Subcutaneous abdominal adipose tissue (tissue), 5 donors: ENCODE data around the gene ATG3.

ENCODE experiments used
- H3K27ac ChIP-seq: one replicate; pipeline ENCODE4 v1.7.0; 2013; ENCODE audit warnings: low read depth, mild to moderate bottlenecking, inconsistent platforms, low read length, moderate library complexity
- H3K27me3 ChIP-seq, 5 donors: one replicate each; pipeline ENCODE4 v1.7.0; 2013; ENCODE audit warnings: low read length in 5 of 5, inconsistent platforms in 1 of 5; ENCODE audit not compliant: control insufficient read depth in 5 of 5, insufficient read depth in 4 of 5
- H3K36me3 ChIP-seq, 5 donors: one replicate each; pipeline ENCODE4 v1.7.0; 2013; ENCODE audit warnings: low read length in 5 of 5; ENCODE audit not compliant: control insufficient read depth in 5 of 5, insufficient read depth in 5 of 5
- H3K4me1 ChIP-seq, 5 donors: one replicate each; pipeline ENCODE4 v1.7.0; 2013; ENCODE audit warnings: low read length in 5 of 5, mild to moderate bottlenecking in 3 of 5, moderate library complexity in 1 of 5; ENCODE audit not compliant: control insufficient read depth in 5 of 5, insufficient read depth in 5 of 5
- H3K4me3 ChIP-seq, 5 donors: one replicate each; pipeline ENCODE4 v1.7.0; 2013; ENCODE audit warnings: low read length in 5 of 5, low read depth in 1 of 5
- H3K9ac ChIP-seq, 5 donors: one replicate each; pipeline ENCODE4 v1.7.0; 2013; ENCODE audit warnings: low read length in 5 of 5, mild to moderate bottlenecking in 4 of 5, moderate library complexity in 3 of 5
- H3K9me3 ChIP-seq, 5 donors: one replicate each; pipeline ENCODE4 v1.7.0; 2013; ENCODE audit warnings: low read length in 5 of 5; ENCODE audit not compliant: control insufficient read depth in 5 of 5
- donor health status: healthy.
- donor health status: healthy.
- donor health status: healthy.
- donor health status: healthy.
- donor health status: healthy.

Gene ATG3

DNA sequence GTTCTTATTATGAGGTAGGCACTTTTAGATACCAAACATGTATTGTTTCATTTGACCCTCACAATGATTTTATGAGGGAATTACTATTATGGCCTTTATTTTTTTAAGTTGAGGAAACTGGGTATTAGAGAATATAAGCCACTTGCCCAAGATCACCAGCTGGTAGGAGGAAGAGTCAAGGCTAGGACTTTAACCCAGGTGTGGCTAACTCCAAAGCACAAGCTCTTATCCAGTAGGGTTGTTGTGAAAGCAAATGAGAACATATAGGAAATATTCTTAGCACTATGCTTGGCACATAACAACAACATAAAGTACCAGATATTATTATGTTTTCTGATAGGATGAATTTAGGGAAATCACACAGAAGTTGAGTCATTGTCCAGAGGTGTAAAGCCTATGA is 70.4 kb downstream of the ATG3 start:
- Histone ChIP-seq H3K9me3 (peaks cover 0 to 3% (median 0%) of the 10 kb centered on the region in 5 donors), H3K4me1 (peaks cover 0 to 1% (median 0%) of the 10 kb centered on the region in 5 donors), H3K27ac (no peak overlapping the region), H3K36me3 (no peaks in the 10 kb centered on the region), H3K4me3 (no peak overlapping the region), H3K9ac (no peak overlapping the region), H3K27me3 (no peaks in the 10 kb centered on the region)

DNA sequence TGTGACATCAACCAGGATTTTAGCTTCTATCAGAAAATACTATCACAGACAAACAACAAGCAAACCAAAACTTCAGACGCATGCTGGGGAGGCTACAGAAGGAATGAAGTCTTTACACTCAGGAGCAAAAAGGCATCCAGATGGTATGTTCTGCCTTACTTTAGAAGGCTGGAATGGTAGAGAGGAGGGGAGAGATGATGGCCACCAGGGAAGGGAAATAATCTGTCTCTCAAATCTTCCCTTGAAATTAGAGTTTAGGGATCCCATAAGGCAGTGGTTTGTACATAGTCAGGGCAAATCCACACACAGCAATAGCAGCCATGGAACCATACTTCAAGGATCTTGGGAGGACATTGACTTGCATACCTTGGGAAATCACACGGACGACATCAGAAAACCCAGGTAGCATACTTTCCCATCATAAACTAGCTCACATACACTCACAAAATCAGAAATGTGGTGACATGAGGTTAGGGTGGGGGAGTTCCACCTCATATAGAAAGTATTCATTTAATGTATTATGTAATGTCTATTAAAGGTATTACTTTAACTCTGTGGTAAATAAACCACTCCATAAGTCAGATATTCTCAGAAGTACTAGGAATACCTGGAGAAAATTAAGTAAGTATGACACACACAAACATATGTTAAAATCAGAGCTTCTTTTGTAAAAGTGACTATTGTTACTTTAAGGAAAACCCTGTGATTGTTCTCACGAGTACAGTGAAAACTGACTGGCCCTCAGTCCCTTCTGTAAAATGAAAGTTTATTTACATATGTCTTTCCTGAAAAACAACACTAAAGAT is 71.9 kb downstream of the ATG3 start:
- Histone ChIP-seq H3K27ac (no peak overlapping the region), H3K4me1 (peaks cover 0 to 1% (median 0%) of the 10 kb centered on the region in 5 donors), H3K9ac (no peak overlapping the region), H3K36me3 (no peaks in the 10 kb centered on the region), H3K4me3 (no peak overlapping the region), H3K9me3 (peaks cover 0 to 3% (median 0%) of the 10 kb centered on the region in 5 donors), H3K27me3 (no peaks in the 10 kb centered on the region)

DNA sequence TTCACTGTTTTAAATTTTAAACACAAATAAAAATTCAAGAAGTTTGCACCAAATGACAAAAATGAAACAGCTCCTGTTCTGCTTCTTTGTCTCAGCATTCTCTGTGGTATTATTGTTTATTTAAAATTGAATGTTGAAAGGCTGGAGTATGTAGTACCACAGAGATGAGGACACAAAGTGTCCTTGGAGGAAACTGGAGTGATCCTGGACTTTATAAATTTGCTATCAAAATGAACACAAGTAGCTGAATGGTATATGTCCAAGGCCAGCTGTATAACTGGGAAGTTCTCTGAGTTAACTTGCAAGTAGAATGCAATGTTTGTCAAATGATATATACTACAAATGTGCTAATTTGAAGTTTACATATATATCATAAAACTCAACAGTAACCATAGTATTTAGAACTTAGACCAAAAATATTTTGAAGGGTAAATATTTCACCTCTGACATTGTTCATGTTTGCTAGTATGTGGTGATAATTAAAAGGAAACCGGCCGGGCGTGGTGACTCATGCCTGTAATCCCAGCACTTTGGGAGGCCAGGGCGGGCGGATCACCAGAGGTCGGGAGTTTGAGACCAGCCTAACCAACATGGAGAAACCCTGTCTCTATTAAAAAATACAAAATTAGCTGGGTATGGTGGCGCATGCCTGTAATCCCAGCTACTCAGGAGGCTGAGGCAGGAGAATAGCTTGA is 74.8 kb downstream of the ATG3 start:
- Histone ChIP-seq H3K27ac (no peak overlapping the region), H3K27me3 (no peaks in the 10 kb centered on the region), H3K9me3 (no peaks in the 10 kb centered on the region), H3K36me3 (no peaks in the 10 kb centered on the region), H3K4me1 (peaks cover 0 to 4% (median 1%) of the 10 kb centered on the region in 5 donors), H3K4me3 (no peak overlapping the region), H3K9ac (no peak overlapping the region)

DNA sequence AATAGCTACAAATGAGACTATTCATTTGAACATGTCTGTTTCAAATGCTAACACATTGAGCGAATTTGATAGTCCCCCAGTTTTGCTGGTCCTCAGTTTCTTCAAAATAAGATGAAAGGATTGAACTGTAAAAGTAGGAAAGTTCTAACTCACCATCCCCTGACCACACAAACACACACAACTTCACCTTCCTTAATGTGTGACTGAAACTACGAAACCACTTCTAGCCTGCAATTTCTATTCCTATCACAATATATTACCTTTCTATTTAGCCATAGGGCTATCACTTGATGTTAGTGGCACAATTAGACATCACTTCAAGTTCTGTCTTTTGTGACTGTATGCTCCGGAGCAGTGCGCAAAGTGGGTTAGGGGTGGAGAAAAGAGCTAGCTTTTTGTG is 77.4 kb downstream of the ATG3 start:
- Histone ChIP-seq H3K36me3 (no peaks in the 10 kb centered on the region), H3K9me3 (no peaks in the 10 kb centered on the region), H3K4me3 (no peak overlapping the region), H3K27me3 (no peaks in the 10 kb centered on the region), H3K9ac (no peak overlapping the region), H3K27ac (no peak overlapping the region), H3K4me1 (peaks cover 0 to 5% (median 0%) of the 10 kb centered on the region in 5 donors)

DNA sequence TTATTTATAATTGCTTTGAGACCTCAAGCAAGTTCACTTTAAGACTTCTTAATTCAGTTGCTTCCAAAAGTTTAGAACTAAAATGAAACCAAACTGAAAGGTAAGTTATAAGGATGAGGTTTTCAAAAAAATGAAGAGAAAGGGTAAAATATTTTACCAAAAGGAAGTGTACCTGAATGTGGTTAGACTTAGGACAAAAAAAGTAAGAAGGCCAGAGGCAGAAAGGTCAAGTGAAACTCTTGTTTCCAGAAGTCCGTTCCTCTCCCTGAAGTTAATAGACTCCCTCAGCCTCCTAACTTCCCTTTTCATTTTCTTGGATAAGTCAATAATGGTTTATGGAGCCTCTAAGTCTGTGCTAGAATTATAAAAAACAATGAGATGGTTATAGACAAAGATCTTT is 79.1 kb downstream of the ATG3 start:
- no peak overlapping the region for H3K27ac ChIP-seq
- no peaks in the 10 kb centered on the region for H3K36me3 ChIP-seq
- H3K27me3 ChIP-seq = no peaks in the 10 kb centered on the region
- H3K4me3 ChIP-seq = no peak overlapping the region
- H3K4me1 ChIP-seq = peaks cover 0 to 5% (median 0%) of the 10 kb centered on the region in 5 donors
- no peaks in the 10 kb centered on the region for H3K9me3 ChIP-seq
- no peak overlapping the region for H3K9ac ChIP-seq
